PFSK-1 (cell line): Measurements from ENCODE around the gene EP300.

Source experiments
- FOXP2 ChIP-seq: optimal IDR thresholded peaks from 2 replicates; pipeline ENCODE3; 2011; ENCODE audit warnings: borderline replicate concordance, control low read depth, inconsistent platforms; ENCODE audit not compliant: insufficient read depth; ENCODE audit errors: extremely low read length, extremely low read depth
- POLR2AphosphoS5 ChIP-seq: IDR thresholded peaks from 2 replicates; pipeline ENCODE4 v1.6.1; 2012; ENCODE audit warnings: low read depth, mild to moderate bottlenecking, control low read depth, low read length, moderate library complexity
- SIN3A ChIP-seq: IDR thresholded peaks from 2 replicates; pipeline ENCODE4 v1.6.1; 2012; ENCODE audit warnings: mild to moderate bottlenecking, low read length, moderate library complexity, borderline replicate concordance; ENCODE audit not compliant: insufficient read depth
- TAF1 ChIP-seq: IDR thresholded peaks from 2 replicates; pipeline ENCODE4 v1.6.1; 2012; ENCODE audit warnings: low read length, control low read depth, borderline replicate concordance; ENCODE audit not compliant: insufficient read depth
- TF ChIP-seq, protein P1 (sequence below), 2 experiments: IDR thresholded peaks; 2 replicates each; pipeline versions ENCODE4 v1.6.1 to v1.8.0; 2011 to 2012; ENCODE audit warnings: low read depth in 2 of 2, low read length in 2 of 2, control low read depth in 1 of 2, inconsistent platforms in 1 of 2, mild to moderate bottlenecking in 1 of 2, moderate library complexity in 1 of 2; ENCODE audit not compliant: insufficient read depth in 1 of 2

DNA sequence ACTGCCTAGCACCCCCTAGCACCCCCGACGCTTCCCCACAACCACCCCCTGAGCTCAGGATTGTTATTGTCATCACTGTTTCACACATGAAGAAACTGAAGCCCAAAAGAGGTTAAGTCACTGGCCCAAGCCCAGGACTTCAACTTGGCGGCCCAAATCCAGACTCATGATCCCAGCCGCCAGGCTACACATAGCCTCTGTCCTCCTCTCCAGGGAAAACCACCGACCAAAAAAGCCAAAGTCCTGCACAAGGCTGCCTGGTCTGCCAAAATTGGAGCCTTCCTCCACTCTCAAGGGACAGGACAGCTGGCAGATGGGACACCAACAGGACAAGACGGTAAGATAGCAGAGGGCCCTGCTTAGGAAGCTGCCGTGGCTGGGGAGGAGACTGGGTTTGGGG is 123.5 kb downstream of the EP300 start:
- TF ChIP-seq POLR2AphosphoS5 = no peak
- no peak for TF ChIP-seq SIN3A
- TF ChIP-seq, protein P1, sequence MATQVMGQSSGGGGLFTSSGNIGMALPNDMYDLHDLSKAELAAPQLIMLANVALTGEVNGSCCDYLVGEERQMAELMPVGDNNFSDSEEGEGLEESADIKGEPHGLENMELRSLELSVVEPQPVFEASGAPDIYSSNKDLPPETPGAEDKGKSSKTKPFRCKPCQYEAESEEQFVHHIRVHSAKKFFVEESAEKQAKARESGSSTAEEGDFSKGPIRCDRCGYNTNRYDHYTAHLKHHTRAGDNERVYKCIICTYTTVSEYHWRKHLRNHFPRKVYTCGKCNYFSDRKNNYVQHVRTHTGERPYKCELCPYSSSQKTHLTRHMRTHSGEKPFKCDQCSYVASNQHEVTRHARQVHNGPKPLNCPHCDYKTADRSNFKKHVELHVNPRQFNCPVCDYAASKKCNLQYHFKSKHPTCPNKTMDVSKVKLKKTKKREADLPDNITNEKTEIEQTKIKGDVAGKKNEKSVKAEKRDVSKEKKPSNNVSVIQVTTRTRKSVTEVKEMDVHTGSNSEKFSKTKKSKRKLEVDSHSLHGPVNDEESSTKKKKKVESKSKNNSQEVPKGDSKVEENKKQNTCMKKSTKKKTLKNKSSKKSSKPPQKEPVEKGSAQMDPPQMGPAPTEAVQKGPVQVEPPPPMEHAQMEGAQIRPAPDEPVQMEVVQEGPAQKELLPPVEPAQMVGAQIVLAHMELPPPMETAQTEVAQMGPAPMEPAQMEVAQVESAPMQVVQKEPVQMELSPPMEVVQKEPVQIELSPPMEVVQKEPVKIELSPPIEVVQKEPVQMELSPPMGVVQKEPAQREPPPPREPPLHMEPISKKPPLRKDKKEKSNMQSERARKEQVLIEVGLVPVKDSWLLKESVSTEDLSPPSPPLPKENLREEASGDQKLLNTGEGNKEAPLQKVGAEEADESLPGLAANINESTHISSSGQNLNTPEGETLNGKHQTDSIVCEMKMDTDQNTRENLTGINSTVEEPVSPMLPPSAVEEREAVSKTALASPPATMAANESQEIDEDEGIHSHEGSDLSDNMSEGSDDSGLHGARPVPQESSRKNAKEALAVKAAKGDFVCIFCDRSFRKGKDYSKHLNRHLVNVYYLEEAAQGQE (IDR thresholded peaks at IDR 0.05; ENCODE audit: insufficient read depth in 1 of 2, low read depth in 2 of 2, low read length in 2 of 2) = no peak
- TF ChIP-seq TAF1 = no peak
- TF ChIP-seq FOXP2 = no peak
